ENCODE data around the gene USP37. TPM values are rescaled to one million over a fixed set of nuclear protein-coding genes. Genes with fewer than 3 reads are reported as not detected.

USP37 gene
- total and polyA plus RNA-seq, 2 of the 4 experiments (the other 2 are of a cell fraction), result 1.6 to 6.5 TPM

DNA sequence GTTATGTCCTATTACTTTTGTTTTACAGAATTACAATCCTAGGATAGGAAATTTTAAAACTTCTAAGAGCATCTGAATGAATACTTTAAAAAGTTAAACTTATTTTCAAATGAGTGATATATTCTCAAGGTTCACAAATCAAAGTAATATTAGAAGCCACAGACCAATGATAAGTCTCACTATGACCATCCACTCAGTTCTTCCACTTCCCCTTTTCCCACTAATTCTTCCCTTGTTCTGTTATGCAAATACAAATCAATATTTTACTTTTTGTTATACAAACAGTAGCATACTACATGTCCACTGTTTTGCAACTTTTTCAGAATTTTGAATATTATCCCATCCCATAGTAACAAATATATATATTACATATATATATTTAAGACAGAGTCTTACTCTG, 20.2 kb downstream of the USP37 start:
- Histone ChIP-seq H2BK5ac (ENCODE audit: low read depth, low read length, poor library complexity, severe bottlenecking) (no peak overlapping the region), H3K9ac (ENCODE audit: low read depth, low read length) (no peak overlapping the region), H2AK5ac (ENCODE audit: low read depth, low read length) (no peak overlapping the region), H2BK20ac (ENCODE audit: low read depth, low read length) (no peak overlapping the region), H2BK120ac (ENCODE audit: low read depth, low read length) (no peak overlapping the region), H4K5ac (ENCODE audit: low read depth, low read length) (no peak overlapping the region), H3K9me1 (ENCODE audit: insufficient read depth, low read length) (no peaks in the 10 kb centered on the region), H3K4me3 (ENCODE audit: insufficient read depth, low read depth, low read length) (no peak overlapping the region), H3K4me1 (ENCODE audit: control insufficient read depth, insufficient read depth, low read length) (no peaks in the 10 kb centered on the region), H2AK9ac (replicated peaks; ENCODE audit: low read depth, low read length, poor library complexity) (no peak overlapping the region), H3K4ac (ENCODE audit: low read depth, low read length) (no peak overlapping the region), H4K20me1 (ENCODE audit: insufficient read depth, low read length) (no peaks in the 10 kb centered on the region), H3K27me3 (ENCODE audit: control insufficient read depth, insufficient read depth, low read length) (no peaks in the 10 kb centered on the region), H3K14ac (replicated peaks; ENCODE audit: low read depth, low read length) (no peak overlapping the region), H3K23ac (ENCODE audit: low read depth, low read length) (no peak overlapping the region), H4K8ac (ENCODE audit: low read depth in 2 of 2, low read length in 2 of 2) (no peak overlapping the region), H4K91ac (ENCODE audit: insufficient read depth, low read depth, low read length) (no peak overlapping the region), H3K9me3 (ENCODE audit: control insufficient read depth, insufficient read depth, low read length) (no peaks in the 10 kb centered on the region), H3K56ac (ENCODE audit: extremely low read depth, insufficient read depth, low read length) (no peak overlapping the region), H3K27ac (ENCODE audit: insufficient read depth, low read length) (no peak overlapping the region), H3K4me2 (ENCODE audit: low read depth, low read length) (no peak overlapping the region), H2AFZ (replicated peaks; ENCODE audit: low read length, poor library complexity) (no peak overlapping the region), H3K79me1 (ENCODE audit: low read depth in 1 of 2, low read length in 2 of 2) (no peaks in the 10 kb centered on the region), H3K18ac (ENCODE audit: low read depth, low read length) (no peak overlapping the region), H2BK15ac (ENCODE audit: low read depth, low read length) (no peak overlapping the region), H3K36me3 (ENCODE audit: control insufficient read depth, insufficient read depth, low read length) (peaks cover 18% of the 10 kb centered on the region)
- dilution Hi-C loops (cut with HindIII; ENCODE audit: low sequenced_read_pairs, unreplicated experiment), result no loop called here
- ATAC-seq (ENCODE audit: low read depth) (no peak), DNase-seq (no peak)
- TF ChIP-seq, protein P1, sequence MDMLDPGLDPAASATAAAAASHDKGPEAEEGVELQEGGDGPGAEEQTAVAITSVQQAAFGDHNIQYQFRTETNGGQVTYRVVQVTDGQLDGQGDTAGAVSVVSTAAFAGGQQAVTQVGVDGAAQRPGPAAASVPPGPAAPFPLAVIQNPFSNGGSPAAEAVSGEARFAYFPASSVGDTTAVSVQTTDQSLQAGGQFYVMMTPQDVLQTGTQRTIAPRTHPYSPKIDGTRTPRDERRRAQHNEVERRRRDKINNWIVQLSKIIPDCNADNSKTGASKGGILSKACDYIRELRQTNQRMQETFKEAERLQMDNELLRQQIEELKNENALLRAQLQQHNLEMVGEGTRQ (IDR thresholded peaks at IDR 0.05; ENCODE audit: low read depth, low read length), result no peak
- TF ChIP-seq BHLHE40 (IDR thresholded peaks at IDR 0.05; ENCODE audit: low read depth, low read length), result no peak
- TF ChIP-seq MAFK (IDR thresholded peaks at IDR 0.05; ENCODE audit: low read depth, low read length), result no peak
- no peak for TF ChIP-seq RFX5 (IDR thresholded peaks at IDR 0.05; ENCODE audit: low read depth, low read length)
- TF ChIP-seq RAD21 (IDR thresholded peaks at IDR 0.05; ENCODE audit: low read length), result no peak
- no peak for TF ChIP-seq NFE2L2 (IDR thresholded peaks at IDR 0.05; ENCODE audit: low read depth, low read length)
- no peak for TF ChIP-seq RCOR1 (IDR thresholded peaks at IDR 0.05; ENCODE audit: insufficient replicate concordance, low read length)
- no peak for TF ChIP-seq CHD1 (IDR thresholded peaks at IDR 0.05; ENCODE audit: low read depth, low read length)
- TF ChIP-seq CEBPB (IDR thresholded peaks at IDR 0.05; ENCODE audit: low read depth, low read length), result no peak
- no peak for TF ChIP-seq FOS (IDR thresholded peaks at IDR 0.05; ENCODE audit: low read depth, low read length)
- TF ChIP-seq, protein P2, sequence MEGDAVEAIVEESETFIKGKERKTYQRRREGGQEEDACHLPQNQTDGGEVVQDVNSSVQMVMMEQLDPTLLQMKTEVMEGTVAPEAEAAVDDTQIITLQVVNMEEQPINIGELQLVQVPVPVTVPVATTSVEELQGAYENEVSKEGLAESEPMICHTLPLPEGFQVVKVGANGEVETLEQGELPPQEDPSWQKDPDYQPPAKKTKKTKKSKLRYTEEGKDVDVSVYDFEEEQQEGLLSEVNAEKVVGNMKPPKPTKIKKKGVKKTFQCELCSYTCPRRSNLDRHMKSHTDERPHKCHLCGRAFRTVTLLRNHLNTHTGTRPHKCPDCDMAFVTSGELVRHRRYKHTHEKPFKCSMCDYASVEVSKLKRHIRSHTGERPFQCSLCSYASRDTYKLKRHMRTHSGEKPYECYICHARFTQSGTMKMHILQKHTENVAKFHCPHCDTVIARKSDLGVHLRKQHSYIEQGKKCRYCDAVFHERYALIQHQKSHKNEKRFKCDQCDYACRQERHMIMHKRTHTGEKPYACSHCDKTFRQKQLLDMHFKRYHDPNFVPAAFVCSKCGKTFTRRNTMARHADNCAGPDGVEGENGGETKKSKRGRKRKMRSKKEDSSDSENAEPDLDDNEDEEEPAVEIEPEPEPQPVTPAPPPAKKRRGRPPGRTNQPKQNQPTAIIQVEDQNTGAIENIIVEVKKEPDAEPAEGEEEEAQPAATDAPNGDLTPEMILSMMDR (conservative IDR thresholded peaks at IDR 0.05; ENCODE audit: low read depth, low read length), result no peak
- TF ChIP-seq SMC3 (IDR thresholded peaks at IDR 0.05; ENCODE audit: low read depth, low read length), result no peak
- TF ChIP-seq POLR2A (IDR thresholded peaks at IDR 0.05; ENCODE audit: low read depth, low read length), result no peak
- no peak for TF ChIP-seq MXI1 (IDR thresholded peaks at IDR 0.05; ENCODE audit: borderline replicate concordance, low read depth, low read length)
- no peak for TF ChIP-seq MAZ (IDR thresholded peaks at IDR 0.05; ENCODE audit: borderline replicate concordance, low read depth, low read length)
- TF ChIP-seq, protein P3, sequence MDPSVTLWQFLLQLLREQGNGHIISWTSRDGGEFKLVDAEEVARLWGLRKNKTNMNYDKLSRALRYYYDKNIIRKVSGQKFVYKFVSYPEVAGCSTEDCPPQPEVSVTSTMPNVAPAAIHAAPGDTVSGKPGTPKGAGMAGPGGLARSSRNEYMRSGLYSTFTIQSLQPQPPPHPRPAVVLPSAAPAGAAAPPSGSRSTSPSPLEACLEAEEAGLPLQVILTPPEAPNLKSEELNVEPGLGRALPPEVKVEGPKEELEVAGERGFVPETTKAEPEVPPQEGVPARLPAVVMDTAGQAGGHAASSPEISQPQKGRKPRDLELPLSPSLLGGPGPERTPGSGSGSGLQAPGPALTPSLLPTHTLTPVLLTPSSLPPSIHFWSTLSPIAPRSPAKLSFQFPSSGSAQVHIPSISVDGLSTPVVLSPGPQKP (IDR thresholded peaks at IDR 0.05; ENCODE audit: borderline replicate concordance, low read depth, low read length), result no peak
- BruUV-seq (replicated peaks), result no TSS peak
- CTCF ChIA-PET, result interaction anchor here (0.5 to 1.0 kb wide), 2 partner anchors 19 to 46 kb away, joined by 3 to 4 read pairs; no protein-coding TSS in a partner anchor
- in situ Hi-C loops (cut with MboI; ENCODE audit: low sequenced_read_pairs), result no loop called here
- POLR2A ChIA-PET (ENCODE audit: unreplicated experiment), result interaction anchor here (0.6 kb wide), 1 partner anchor 20 kb away, joined by 3 read pairs; the partner anchor contains the start of gene USP37
- intact Hi-C loops (cut with micrococcal nuclease), result loop anchor here (5.0 kb wide), 1 partner anchor 36 kb away; no protein-coding TSS in a partner anchor

Data from IMR-90 (cell line).